Muscle of arm (tissue), 12 donors: ENCODE measurements around the gene LYRM9. TPM values are rescaled to one million over a fixed set of nuclear protein-coding genes. Genes with fewer than 3 reads are reported as not detected.
"Not testable (repeated sequence)": the region's sequence is repeated elsewhere in the genome, so short reads cannot be mapped to it uniquely, and the experiment has no call there.

Experiments
- DNase-seq: peaks from one replicate; pipeline ENCODE4 v3.0.0-alpha.2; 2013
- polyA plus RNA-seq, 12 donors: library from polyadenylated mRNA; unstranded; fragments of 120-200 nt; gene quantifications; one replicate each; pipeline ENCODE4 v1.2.1, GENCODE V29; 2013; ENCODE audit not compliant: insufficient read length in 12 of 12

LYRM9 gene
- polyA plus RNA-seq, 12 donors: 5.6 to 20.2 (median 10.7) TPM; not detected in 1

GRCh38 chr17:27907976-27908558 lies 14.9 kb upstream of the LYRM9 start:
- DNase-seq: no peak

DNA sequence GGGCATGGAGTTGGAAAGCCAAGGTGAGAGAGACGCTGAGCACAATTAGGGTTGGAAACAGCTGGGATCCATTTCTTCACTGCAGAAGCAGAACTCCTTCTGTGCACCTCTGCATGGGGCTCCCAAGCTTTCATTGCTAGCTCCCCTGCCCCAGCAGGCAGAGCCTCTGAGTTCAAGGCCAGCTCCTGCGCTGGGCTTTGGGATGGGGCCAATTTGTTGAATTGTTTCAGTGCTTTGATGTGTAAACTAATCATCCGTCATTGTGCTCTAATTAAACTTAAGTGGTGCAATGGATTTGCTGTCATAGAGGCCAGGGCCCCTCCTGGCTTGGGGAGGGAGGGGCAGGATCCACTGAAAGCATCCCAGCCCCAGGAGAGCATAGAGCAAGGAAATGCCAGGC lies 13.5 kb upstream of the LYRM9 start:
- DNase-seq: no peak

- DNase-seq: no peak
Observed at GRCh38 chr17:27906226-27906580, 13.0 kb upstream of the LYRM9 start.

GRCh38 chr17:27905447-27906225 lies 12.5 kb upstream of the LYRM9 start:
- no peak for DNase-seq

GRCh38 chr17:27904534-27905446 lies 11.6 kb upstream of the LYRM9 start:
- no peak for DNase-seq

DNA sequence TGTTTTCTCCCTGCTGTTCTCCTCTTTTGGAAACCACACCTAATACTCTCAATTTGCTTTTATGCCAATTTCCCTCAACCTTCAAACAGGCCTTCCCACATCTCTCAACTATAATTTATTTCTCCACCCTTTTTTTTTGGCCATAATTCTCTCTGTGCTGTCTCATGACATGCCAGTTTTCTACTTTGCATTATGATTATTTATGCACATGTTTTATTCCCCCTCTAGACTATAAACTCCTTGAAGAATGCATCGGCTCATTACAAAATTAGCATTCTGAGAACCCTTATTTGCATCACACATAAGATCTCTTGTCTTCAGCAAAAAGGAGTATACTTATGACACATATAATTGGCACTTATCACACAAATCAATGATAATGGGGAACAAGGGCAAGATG lies 10.9 kb upstream of the LYRM9 start:
- DNase-seq: no peak

DNA sequence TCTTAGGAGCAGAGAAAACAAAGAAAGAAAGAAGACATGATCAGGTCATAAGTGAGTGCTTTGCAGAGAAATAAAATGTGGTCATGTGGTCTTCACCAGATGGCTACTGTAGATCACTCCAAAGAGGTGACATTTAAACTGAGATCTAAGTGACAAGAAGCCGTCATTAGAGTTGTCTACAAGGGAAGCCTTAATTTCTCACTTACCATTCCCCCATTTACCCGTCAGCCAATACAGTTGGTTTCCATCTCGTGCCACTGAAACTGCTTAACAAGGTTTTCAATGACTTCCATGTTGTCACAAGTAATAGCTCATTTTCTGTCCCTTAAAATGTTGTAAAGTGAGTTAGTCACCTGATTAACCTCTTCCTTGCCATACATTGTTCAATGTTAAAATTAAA lies 6.4 kb upstream of the LYRM9 start:
- DNase-seq: no peak

DNA sequence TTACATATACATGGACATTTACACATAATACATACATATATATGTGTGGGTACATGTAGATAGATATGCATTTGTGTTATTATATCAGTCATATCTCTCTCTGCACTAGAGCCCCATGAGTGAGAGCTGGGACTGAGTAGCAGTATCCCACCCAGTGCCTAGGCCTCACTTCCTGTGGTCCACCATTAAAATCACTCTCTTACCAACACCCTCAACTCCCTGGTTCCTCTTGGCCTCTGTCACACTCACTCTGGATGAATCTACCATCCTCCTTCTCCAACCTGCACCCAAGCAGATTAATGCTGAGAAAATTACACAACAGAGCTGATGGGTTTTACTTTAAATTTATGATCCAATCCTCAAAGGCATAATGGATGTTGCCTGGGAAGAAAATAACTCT lies 4.9 kb upstream of the LYRM9 start:
- DNase-seq: no peak

- no peak for DNase-seq
Observed at GRCh38 chr17:27896701-27897100, 3.5 kb upstream of the LYRM9 start.

- DNase-seq: no peak
Observed at GRCh38 chr17:27895940-27896535, 2.9 kb upstream of the LYRM9 start.

- no peak for DNase-seq
Observed at GRCh38 chr17:27895123-27895895, 2.1 kb upstream of the LYRM9 start.

GRCh38 chr17:27893841-27894503 lies 807 bp upstream of the LYRM9 start:
- DNase-seq: no peak

- DNase-seq: no peak
Observed at GRCh38 chr17:27892542-27892865, 661 bp downstream of the LYRM9 start.

DNA sequence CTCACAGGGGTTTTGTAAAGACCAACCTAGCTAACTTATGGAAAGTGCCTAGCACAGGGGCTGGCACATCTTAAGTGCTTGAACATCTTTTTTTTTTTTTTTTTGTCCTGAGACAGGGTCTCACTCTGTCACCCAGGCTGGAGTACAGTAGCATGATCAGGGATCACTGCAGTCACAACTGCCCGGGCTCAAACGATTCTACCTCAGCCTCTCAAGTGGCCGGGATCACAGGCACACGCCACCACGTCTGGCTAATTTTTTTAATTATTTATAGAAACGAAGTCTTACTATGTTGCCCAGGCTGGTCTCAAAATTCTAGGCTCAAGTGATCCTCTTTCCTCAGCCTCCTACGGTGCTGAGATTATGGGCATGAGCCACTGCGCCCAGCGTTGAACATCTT lies 1.3 kb downstream of the LYRM9 start:
- DNase-seq: no peak

GRCh38 chr17:27889711-27890251 lies 3.4 kb downstream of the LYRM9 start:
- no peak for DNase-seq

DNA sequence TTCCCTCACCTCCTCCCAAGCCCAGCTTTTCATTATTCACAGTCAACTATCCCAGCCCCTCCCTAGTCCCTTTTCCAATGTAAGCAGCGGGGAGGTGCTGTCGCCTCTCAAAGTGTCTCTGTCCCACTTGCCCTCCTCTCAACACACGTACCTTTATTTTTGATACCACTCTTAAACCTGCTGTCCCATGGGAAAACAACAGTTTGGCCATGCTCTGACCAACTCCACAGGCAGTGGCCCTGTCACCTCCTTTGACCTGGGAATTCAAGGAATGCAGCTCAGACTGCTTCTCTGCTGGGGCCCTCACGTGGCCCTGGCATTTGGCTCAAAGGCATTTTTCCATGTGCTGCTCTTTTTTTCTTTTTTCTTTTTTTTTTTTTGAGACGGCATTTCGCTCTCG lies 4.2 kb downstream of the LYRM9 start:
- DNase-seq: no peak

GRCh38 chr17:27888067-27888466 lies 5.1 kb downstream of the LYRM9 start:
- no peak for DNase-seq

DNA sequence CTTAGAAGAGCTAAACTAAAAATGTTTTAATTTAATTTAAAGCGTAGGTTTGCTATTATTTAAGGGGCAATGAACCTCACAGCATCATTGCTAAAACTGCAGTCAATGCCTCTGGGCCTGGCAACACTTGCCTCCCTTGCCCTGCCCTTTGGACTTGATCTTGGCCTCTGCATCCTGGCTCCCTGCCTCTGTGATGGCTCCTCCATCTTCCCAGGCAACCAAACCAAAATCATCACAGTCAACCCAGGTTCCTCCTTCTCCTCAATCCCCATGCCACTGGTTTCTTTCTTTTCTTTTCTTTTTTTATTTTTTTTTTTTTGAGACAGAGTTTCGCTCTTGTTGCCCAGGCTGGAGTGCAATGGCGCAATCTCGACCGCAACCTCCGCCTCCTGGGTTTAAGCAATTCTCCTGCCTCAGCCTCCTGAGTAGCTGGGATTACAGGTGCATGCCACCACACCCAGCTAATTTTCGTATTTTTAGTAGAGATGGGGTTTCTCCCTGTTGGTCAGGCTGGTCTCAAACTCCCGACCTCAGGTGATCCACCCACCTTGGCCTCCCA lies 6.7 kb downstream of the LYRM9 start:
- not testable (repeated sequence) for DNase-seq

- DNase-seq: no peak
Observed at GRCh38 chr17:27882162-27882840, 10.9 kb downstream of the LYRM9 start.
